GM10847 (cell line): ENCODE results near the gene CNN2.

Experiments
- POLR2A ChIP-seq: IDR thresholded peaks from 2 replicates; pipeline ENCODE4 v1.6.1; 2011; ENCODE audit not compliant: insufficient read length; ENCODE audit errors: extremely low read depth

CNN2 gene

GRCh38 chr19:1081301-1082164 is 55.1 kb downstream of the CNN2 start:
- TF ChIP-seq POLR2A = no peak

GRCh38 chr19:1082165-1082927 is 55.9 kb downstream of the CNN2 start:
- TF ChIP-seq POLR2A = no peak

- TF ChIP-seq POLR2A = no peak
These were observed 56.8 kb downstream of the CNN2 start for GRCh38 chr19:1082928-1083816.

GRCh38 chr19:1084024-1084868 is 57.8 kb downstream of the CNN2 start:
- TF ChIP-seq POLR2A = no peak

- no peak for TF ChIP-seq POLR2A
These were observed 58.7 kb downstream of the CNN2 start for GRCh38 chr19:1085053-1085658.

- TF ChIP-seq POLR2A = peak; percentile 7
These were observed 59.5 kb downstream of the CNN2 start for GRCh38 chr19:1085676-1086442.

- TF ChIP-seq POLR2A = no peak
These were observed 60.2 kb downstream of the CNN2 start for GRCh38 chr19:1086613-1087012.

- TF ChIP-seq POLR2A = peak; percentile 18
These were observed 61.5 kb downstream of the CNN2 start for GRCh38 chr19:1087813-1088415.

- TF ChIP-seq POLR2A = no peak
These were observed 62.1 kb downstream of the CNN2 start for GRCh38 chr19:1088416-1089010.
